Stimulated activated CD8-positive, alpha-beta memory T cell treated with anti-CD3 and anti-CD28 coated beads, Interleukin-4, amount 100 ng/mL, for 1 hour (primary cell): Measurements from ENCODE around the gene MED19.
"Not testable (repeated sequence)": the region's sequence is repeated elsewhere in the genome, so short reads cannot be mapped to it uniquely, and the experiment has no call there.

Source experiments
- DNase-seq, 2 donors: peaks; one replicate each; pipeline ENCODE4 v3.0.0-alpha.2; 2020; ENCODE audit warnings: low read depth in 2 of 2, low spot score in 1 of 2

MED19 gene, protein sequence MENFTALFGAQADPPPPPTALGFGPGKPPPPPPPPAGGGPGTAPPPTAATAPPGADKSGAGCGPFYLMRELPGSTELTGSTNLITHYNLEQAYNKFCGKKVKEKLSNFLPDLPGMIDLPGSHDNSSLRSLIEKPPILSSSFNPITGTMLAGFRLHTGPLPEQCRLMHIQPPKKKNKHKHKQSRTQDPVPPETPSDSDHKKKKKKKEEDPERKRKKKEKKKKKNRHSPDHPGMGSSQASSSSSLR

DNA sequence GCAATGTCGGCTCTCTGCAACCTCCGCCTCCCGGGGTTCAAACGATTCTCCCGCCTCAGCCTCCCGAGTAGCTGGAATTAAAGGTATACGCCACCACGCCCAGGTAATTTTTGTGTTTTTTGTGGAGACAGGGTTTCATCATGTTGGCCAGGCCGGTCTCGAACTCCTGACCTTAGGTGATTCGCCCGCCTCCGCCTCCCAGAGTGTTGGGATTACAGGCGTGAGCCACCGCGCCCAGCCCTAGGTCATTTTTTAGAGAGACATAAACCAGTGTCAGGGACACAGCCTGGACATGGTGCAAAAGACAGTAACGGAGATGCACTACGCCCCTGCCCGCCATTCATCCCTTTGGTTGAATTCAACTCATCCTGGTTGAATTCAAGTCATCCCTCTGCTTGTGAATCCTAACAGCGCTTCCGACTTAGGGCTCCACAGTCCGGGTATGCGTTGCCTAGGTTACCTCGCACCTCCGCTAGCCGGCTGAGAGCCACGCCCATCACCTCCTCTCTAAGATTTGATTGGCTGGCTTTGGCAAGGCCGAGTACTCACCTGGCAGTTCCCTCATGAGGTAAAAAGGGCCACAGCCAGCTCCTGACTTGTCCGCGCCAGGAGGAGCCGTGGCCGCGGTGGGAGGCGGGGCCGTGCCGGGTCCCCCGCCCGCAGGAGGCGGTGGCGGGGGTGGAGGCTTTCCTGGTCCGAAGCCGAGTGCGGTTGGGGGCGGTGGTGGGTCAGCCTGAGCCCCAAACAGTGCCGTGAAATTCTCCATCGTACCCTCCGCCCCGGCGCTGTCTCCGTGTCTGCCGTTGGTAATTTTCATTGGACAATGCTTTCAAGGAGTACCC is at the start of gene MED19:
Gene MED19, minus strand, starts transcription at position 802 of the 842 bp plus-strand sequence. Its CDS starts 36 bp downstream, at position 766.
- DNase-seq = peak; percentile 50 to 58

DNA sequence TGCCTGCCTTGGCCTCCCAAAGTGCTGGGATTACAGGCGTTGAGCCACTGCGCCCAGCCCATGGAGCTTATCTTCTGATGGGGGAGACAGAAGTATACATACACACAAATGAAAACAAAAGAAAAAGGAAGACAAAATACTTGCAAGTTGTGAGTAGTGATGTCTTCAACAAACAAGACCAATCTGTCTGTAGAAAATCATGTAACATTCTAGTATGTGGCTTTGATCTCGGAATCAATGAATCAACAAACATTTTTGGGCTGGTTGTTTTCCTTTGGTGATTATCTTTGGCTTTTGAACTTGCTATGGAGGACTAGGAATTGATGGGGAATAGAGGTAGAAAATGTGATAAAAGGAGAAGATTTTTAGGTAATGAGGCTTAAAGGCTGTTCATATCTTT is 46.2 kb upstream of the MED19 start:
- no peak for DNase-seq

DNA sequence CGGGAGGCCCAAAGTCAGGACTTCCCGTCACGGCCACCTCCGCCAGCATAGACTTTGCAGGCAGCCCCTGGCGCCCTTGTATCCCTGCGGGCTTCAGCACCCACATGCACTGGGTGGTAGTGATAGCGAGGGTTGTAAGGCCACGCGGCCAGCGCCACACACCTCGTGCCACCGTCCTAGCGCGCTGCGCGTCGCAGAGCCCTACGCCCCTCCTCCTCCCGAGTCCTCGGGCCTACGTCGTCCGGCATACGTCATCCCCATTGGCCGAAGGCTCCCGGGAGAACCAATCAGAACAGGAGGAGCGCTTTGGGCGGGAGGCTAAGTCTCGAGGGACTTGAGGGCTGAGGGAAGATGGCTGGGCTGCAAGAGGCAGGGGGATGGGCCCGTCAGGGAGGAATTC is 40.9 kb upstream of the MED19 start:
- no peak for DNase-seq

DNA sequence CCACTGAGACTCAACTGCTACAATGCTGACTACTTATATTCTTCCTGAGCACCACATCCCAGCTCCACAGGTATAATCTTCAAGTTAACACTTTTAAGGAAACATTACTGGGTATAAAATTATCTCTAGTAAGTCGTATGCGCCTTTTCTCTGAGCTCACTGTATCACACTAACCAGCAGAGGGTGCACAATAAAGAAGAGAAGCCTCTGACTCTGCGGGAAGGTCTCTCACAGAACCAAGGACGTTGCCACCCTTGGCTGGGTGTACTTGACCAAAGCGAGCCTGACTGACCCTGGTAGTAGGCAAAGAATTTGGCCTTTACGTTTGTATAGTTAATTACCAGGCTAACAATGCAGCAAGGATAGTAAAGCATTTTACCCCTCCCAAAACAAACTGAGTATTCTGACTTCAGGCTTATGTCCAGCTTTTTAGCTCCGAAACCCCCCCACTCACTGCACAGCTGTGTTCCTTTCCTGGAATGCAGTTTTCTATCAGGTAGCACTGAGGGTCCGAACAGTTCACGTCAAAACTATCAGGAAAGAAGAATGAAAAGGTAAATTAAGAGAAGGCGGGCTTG is 39.8 kb upstream of the MED19 start, which contains the start of gene BTBD18:
Gene BTBD18, minus strand, starts transcription at position 144 of the 578 bp plus-strand sequence. CDS start 631 bp downstream, outside the sequence.
- no peak for DNase-seq

DNA sequence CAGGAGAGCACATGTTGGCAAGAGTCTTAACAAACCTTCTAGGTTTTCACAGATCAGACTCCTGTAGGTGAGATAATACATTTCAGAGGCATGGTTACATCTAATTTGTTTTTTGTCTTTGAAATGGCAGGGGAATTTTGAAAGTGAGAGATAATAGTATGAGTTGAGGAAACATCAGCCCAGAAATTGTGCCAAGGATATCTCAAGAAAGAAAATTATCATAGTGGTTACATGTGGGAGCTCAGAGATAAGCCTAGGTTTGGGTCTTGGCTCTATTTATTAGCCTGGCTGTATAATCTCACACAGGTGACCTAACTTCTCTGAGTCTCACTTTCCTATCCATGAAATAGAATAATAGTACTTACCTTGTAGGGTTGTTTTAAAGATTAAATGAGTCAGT is 39.2 kb upstream of the MED19 start:
- no peak for DNase-seq

DNA sequence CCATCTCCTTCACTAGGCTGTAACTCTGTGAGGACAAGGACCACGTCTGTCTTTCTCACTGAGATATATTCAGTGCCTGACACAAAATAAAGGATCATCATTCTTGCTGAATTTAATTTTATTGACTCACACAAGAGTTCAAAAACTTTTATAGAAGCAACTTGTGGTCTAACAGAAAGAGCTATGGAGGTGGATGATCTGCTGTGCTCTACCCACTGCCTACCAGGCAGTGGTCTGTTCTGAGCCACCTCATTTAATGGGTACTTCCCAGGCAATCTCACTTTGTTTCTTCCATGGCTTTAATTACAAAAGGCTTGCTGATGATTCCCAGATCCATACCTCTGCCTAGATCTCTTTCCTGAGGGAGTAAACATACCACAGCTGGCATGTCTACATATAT is 34.9 kb upstream of the MED19 start:
- no peak for DNase-seq

DNA sequence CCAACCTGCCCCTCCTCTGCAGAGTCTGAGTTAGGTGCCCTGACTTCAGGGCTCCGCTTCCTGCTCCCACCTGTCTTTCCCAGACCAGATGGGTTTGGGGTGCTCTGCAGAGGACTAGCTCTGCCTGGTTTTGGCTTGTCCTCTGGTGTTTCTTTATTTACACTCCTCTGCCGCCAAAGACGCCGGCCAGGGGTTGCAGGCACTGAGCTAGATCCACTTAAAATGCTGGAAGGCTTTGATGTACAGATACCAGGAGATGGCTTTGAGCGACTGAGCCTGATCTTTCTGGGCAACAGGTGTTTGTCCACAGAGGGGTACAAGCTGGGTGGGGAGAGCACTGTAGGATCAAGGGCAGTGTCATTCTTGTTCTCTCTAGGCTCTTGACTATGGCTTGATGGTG is 33.2 kb upstream of the MED19 start:
- DNase-seq = no peak

DNA sequence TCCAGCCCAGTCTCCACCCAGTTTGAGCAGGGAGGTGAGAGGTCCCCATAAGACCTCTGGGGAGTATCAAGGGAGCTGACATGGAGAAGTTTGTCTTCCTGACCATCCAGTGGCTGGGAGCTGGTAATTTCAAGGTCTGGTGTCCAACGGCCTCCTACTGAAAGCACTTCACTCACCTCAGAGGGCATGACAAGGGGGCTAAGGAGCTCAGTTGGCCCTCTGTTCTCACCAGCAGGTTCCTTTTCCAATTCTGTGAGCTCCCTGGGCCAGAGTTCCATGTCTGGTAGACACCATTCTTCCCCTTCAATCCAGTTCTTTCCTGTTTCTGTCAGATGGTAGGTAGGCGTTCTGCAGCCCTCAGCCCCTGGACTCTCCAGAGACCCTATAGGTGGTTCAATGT is 32.3 kb upstream of the MED19 start:
- no peak for DNase-seq

DNA sequence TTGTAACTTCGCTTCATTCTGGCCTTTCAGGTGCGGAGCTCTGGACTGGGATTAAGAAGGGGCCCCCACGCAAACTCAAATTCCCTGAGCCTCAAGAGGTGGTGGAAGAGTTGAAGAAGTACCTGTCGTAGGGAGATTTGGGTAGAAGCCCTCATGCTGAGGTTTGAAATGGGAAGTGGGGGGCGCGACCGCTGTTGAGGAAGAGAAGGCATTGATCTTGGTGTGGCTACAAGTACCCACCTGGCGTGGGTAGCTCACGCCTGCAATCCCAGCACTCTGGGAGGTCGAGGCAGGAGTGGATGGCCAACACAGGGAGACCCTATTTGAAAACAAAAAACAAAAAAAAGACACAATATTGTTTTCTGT is 30.1 kb upstream of the MED19 start:
- no peak for DNase-seq

DNA sequence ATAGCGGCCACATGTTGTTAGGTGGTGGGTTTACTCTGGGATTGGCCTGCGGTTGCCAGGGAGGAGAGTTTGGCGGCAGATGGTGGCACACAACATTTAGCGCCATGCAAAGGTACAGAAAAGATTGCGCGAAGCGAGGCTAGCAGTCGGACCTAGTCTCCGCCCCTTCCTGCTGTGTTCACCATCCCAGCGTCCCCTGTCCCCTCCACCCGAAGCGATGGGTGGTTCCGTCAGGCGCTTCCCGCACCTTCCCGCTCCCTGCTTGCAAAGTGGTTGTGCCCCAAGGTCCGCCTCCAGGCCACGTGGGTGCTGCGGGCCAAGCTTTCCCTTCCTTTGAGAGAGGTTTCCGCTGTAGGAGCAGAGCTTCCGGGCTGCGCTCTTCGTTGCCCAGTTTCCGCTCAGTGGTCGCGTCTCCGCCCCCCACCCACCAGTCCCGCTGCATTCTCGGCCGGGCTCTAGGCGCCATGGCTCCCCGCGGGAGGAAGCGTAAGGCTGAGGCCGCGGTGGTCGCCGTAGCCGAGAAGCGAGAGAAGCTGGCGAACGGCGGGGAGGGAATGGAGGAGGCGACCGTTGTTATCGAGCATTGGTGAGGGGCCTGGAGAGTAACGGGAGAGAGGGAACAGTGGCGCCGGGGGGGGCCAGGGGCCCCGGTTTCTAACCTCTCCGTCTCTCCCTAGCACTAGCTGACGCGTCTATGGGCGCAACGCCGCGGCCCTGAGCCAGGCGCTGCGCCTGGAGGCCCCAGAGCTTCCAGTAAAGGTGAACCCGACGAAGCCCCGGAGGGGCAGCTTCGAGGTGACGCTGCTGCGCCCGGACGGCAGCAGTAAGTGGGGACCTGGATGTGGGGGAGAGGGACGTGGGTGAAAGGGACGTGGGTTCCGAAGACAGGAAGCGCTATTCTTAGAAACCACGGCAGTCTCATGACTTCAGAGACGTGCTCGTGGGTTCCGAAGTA is 29.4 kb upstream of the MED19 start, which contains the start of gene SELENOH:
Gene SELENOH, plus strand, starts transcription at position 360 of the 955 bp plus-strand sequence. Its CDS starts 105 bp downstream, at position 465.
- DNase-seq = peak; percentile 70 to 83

DNA sequence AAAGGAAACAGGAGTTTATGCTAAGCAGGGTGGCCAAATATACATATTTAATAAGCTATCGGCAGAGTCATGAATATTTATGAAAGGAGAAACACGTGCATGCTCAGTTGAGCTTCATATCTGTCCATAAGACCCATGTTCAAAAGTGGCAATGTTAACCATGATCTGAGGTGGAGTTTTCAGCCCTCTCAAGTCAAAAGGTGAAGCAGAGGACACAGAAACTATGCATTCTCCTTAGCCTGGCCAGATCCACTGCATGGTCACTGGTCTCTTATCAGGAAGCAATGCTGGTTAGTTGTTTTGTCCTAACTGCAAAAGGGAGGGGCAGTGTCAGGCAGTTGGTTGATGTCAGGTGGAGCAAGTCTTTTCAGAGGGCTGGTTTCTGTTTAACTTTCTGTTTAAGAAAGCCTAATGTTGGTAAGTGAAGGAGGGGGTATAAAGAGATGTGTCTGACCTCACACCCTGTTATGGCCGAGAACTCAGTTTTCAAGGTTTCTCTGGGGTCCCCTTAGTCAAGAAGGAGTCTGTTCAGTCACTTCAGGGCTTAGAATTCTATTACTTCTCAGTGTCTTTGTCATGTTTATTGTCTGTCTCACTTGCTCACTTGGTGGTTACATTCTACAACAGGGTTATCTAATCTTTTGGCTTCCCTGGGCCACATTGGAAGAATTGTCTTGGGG is 23.7 kb upstream of the MED19 start:
- no peak for DNase-seq

DNA sequence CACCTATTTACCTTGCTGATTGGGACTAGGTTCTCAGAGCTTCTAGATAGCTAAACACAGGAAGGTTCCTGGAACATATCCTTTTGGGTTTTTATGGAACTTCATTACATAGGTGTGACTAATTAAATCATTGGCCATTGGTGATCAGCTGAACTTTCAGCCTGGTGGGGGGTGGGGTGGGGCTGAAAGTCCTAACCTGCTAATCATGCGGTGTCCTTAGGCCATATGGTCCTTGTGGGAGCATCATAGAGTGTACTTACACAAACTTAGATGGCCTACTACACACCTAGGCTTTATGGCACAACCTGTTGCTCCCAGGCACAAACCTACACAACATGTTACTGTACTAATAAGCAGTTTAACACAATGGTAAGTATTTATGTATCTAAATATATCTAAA is 20.6 kb upstream of the MED19 start:
- DNase-seq = no peak

DNA sequence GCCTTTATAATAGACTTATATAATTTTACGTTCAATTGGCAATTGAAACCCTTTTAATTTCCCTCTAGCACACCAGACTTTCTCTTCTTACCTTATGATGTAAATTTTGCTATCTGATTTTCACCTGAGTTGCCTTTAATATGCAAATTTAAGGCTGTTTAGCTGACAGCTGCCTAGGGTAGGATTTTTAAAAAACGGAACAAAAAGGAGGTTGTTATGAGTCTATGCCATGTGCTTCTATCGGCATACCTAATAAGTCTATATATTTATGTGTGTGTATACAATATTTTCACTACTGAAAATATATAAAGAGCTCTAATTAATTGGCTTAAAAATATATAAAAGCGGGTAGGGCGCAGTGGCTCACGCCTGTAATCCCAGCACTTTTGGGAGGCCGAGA is 17.5 kb upstream of the MED19 start:
- DNase-seq = no peak

DNA sequence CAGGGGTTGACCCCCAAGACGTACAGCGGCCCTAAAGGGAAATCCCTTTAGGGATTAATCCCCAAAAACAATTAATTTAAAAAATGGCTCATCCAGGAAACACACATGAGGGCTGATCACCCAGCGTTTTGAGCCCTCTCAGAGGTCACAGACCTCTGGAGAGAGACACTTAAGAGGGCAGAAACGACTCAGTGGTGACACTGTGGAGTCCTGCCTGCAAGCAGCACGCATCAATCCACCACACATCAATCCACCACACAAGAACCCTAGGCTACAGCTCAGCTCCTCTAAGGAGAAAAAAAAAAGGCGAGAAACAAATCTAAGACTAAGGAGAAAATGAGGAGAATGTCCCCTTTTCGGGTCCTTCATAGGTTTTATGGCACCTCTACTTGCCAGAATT is 16.8 kb upstream of the MED19 start:
- DNase-seq = no peak

DNA sequence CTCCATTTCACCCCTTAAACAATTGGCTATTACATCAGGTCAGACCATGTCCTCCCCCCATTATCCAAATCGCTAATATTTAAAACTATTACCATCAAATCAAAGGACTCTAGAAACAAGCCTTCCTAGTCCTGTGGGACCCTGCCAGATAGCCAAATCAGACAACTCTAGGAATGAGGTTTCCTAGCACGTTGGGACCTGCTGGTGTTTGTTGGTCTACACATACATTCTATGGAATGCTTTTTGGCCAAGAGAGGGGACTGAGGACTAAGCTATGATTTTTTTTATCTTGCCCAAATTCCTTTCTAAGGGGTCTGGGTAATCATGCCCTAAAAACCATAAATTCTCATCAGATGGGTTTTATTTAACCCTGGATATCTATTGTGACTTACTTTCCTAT is 15.2 kb upstream of the MED19 start:
- DNase-seq = no peak

DNA sequence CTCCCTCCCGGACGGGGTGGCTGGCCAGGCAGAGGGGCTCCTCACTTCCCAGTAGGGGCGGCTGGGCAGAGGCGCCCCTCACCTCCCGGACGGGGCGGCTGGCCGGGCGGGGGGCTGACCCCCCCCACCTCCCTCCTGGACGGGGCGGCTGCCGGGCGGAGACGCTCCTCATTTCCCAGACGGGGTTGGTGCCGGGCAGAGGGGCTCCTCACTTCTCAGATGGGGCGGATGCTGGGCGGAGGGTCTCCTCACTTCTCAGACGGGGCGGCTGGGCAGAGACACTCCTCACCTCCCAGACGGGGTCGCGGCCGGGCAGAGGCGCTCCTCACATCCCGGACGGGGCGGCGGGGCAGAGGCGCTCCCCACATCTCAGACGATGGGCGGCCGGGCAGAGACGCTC is 4.7 kb upstream of the MED19 start:
- not testable (repeated sequence) for DNase-seq

DNA sequence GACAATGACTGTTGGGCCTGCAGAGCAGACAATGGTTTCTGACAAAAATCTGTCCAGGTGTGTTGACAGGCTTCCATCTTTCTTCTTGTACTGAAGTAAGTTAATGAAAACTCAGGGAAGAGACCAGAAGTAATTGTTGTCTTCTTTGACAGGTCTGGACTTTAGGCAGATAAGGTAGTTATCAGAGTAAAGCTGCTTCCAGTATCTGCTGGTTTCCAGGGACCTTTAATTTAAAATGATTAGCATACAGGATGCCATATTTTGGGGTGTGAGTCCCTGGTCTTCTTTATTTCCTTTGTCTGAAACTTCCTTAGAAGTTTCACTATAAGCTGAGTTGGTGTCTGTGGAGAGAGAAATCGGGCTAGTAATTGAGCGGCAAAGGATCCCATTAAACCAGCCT is 1.8 kb upstream of the MED19 start:
- DNase-seq = no peak

DNA sequence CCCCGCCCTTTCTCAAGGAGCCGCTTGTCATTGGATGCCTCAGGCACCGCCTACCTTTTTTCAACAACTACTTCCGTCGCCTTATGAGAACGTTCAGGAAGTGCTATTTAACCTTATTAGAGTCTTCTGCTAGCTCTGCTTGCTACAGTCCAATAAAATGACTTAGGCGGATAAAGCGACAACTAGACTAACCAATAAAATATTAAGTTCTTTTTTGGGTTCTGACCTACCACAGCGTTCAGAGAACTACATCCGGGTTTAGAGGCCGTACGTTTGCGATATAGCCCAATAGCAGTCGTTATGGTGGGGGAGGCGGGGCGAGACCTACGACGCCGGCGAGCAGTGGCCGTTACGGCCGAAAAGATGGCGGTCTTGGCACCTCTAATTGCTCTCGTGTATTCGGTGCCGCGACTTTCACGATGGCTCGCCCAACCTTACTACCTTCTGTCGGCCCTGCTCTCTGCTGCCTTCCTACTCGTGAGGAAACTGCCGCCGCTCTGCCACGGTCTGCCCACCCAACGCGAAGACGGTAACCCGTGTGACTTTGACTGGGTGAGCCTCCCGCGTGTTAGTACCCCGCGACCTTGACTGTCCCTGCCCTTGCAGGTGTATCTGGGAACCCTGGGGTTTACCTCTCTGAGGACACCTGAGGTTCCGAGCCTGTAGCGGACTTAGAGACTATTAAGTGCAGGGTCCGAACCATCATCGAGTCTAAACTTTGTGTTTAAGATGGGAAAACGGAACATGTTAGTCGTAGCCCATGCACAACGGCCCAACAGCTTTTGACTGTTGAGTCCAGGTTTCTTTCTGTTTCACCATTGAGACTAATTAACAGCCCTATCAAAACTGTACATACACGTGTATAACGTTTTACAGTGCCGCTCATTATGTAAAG is 488 bp upstream of the MED19 start, which contains the start of gene TMX2:
Gene TMX2, plus strand, starts transcription at position 338 of the 895 bp plus-strand sequence. Its CDS starts 26 bp downstream, at position 364.
- DNase-seq = peak; percentile 62 to 82

DNA sequence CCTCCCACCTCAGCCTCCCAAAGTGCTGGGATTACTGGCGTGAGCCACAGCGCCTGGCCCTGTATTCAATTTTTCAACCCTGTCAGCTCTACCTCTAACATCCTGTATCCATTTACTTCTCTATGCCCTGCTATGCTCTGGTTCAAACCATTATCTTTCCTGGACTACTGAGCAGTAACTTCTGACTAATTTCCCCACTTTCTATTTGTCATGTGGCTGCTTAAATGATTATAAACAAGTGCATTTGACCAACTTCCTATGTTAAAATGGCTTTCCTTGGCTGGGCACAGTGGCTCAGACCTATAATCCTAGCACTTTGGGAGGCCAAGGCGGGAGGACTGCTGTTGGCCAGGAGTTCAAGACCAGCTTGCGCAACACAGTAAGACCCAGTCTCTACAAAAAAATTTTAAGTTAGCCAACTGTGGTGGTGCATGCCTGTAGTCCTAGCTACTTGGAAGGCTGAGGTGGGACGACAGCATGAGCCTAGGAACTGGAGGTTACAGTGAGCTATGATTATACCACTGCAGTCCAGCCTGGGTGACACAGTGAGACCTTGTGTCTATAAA is 2.1 kb downstream of the MED19 start:
- DNase-seq = no peak
